Mesenchymal stem cell (in vitro differentiated cells and primary cell): ENCODE data around the gene SAMD4A.

Experiments used
- DNase-seq: peaks from one replicate; pipeline ENCODE4 v3.0.0-alpha.2; 2013
- H2AFZ ChIP-seq: one replicate; pipeline ENCODE4 v1.6.1; 2013; ENCODE audit warnings: low read depth, mild to moderate bottlenecking, control low read depth, inconsistent platforms, low read length, moderate library complexity
- H2AK5ac ChIP-seq: 2 replicates; pipeline ENCODE4 v1.6.1; 2013; ENCODE audit warnings: low read length, moderate library complexity, mild to moderate bottlenecking, inconsistent platforms; ENCODE audit not compliant: severe bottlenecking
- H2BK120ac ChIP-seq: one replicate; pipeline ENCODE4 v1.6.1; 2013; ENCODE audit warnings: low read depth, mild to moderate bottlenecking, inconsistent platforms, low read length, moderate library complexity
- H2BK12ac ChIP-seq, 2 experiments: one replicate each; pipeline ENCODE4 v1.6.1; 2013; ENCODE audit warnings: inconsistent platforms in 2 of 2, low read length in 2 of 2, mild to moderate bottlenecking in 2 of 2, moderate library complexity in 2 of 2, control low read depth in 1 of 2
- H2BK15ac ChIP-seq: one replicate; pipeline ENCODE4 v1.6.1; 2013; ENCODE audit warnings: mild to moderate bottlenecking, low read depth, inconsistent platforms; ENCODE audit not compliant: poor library complexity, severe bottlenecking
- H2BK5ac ChIP-seq: 2 replicates; pipeline ENCODE4 v1.6.1; 2013; ENCODE audit warnings: low read depth, mild to moderate bottlenecking, low read length, control low read depth, inconsistent platforms; ENCODE audit not compliant: poor library complexity, severe bottlenecking
- H3K14ac ChIP-seq, 2 experiments: one replicate each; pipeline ENCODE4 v1.6.1; 2013; ENCODE audit warnings: inconsistent platforms in 2 of 2, low read length in 2 of 2, control low read depth in 1 of 2, mild to moderate bottlenecking in 1 of 2, moderate library complexity in 1 of 2
- H3K18ac ChIP-seq, 2 experiments: one replicate each; pipeline ENCODE4 v1.6.1; 2013; ENCODE audit warnings: inconsistent platforms in 2 of 2, low read length in 2 of 2, control low read depth in 1 of 2, low read depth in 1 of 2, mild to moderate bottlenecking in 1 of 2
- H3K23ac ChIP-seq, 2 experiments: one replicate each; pipeline ENCODE4 v1.6.1; 2013; ENCODE audit warnings: inconsistent platforms in 2 of 2, low read length in 2 of 2, mild to moderate bottlenecking in 2 of 2, moderate library complexity in 2 of 2, control low read depth in 1 of 2
- H3K27ac ChIP-seq: 2 replicates; pipeline ENCODE4 v1.5.1; 2013; ENCODE audit warnings: mild to moderate bottlenecking, moderate library complexity, low read length, control low read depth, inconsistent platforms; ENCODE audit not compliant: poor library complexity, severe bottlenecking
- H3K27me3 ChIP-seq, 2 experiments: 2 replicates each; pipeline versions ENCODE4 v1.6.1 to v1.7.0; 2013; ENCODE audit warnings: low read length in 2 of 2, mild to moderate bottlenecking in 2 of 2, moderate library complexity in 2 of 2, control low read depth in 1 of 2, inconsistent platforms in 1 of 2; ENCODE audit not compliant: control insufficient read depth in 1 of 2, insufficient read depth in 1 of 2
- H3K36me3 ChIP-seq, 2 experiments: 2 replicates each; pipeline versions ENCODE4 v1.6.1 to v1.7.0; 2013; ENCODE audit warnings: low read length in 2 of 2, control low read depth in 1 of 2, inconsistent platforms in 1 of 2, low read depth in 1 of 2, mild to moderate bottlenecking in 1 of 2; ENCODE audit not compliant: insufficient read depth in 2 of 2, control insufficient read depth in 1 of 2
- H3K4ac ChIP-seq, 2 experiments: one replicate each; pipeline ENCODE4 v1.6.1; 2013; ENCODE audit warnings: inconsistent platforms in 2 of 2, low read length in 2 of 2, mild to moderate bottlenecking in 2 of 2, moderate library complexity in 2 of 2, control low read depth in 1 of 2, low read depth in 1 of 2
- H3K4me1 ChIP-seq: 2 replicates; pipeline ENCODE4 v1.6.1; 2013; ENCODE audit warnings: low read depth, low read length, control low read depth; ENCODE audit not compliant: control insufficient read depth, insufficient read depth
- H3K4me2 ChIP-seq: 2 replicates; pipeline ENCODE4 v1.6.1; 2013; ENCODE audit warnings: low read length, mild to moderate bottlenecking, inconsistent platforms; ENCODE audit not compliant: poor library complexity, severe bottlenecking
- H3K4me3 ChIP-seq, 2 experiments: 2 replicates each; pipeline versions ENCODE4 v1.5.1 to v1.7.0; 2013; ENCODE audit warnings: low read length in 2 of 2, mild to moderate bottlenecking in 2 of 2, control low read depth in 1 of 2, low read depth in 1 of 2; ENCODE audit not compliant: insufficient read depth in 1 of 2
- H3K79me1 ChIP-seq: replicated peaks from 2 replicates; pipeline ENCODE4 v1.6.1; 2013; ENCODE audit warnings: mild to moderate bottlenecking, control low read depth, low read length, inconsistent platforms; ENCODE audit not compliant: poor library complexity, severe bottlenecking
- H3K9ac ChIP-seq: 2 replicates; pipeline ENCODE4 v1.7.0; 2013; ENCODE audit warnings: mild to moderate bottlenecking, low read length, moderate library complexity
- H3K9me3 ChIP-seq: 2 replicates; pipeline ENCODE4 v1.7.0; 2013; ENCODE audit warnings: mild to moderate bottlenecking, low read length; ENCODE audit not compliant: control insufficient read depth
- H4K8ac ChIP-seq: one replicate; pipeline ENCODE4 v1.6.1; 2013; ENCODE audit warnings: inconsistent platforms, mild to moderate bottlenecking, low read length, moderate library complexity
- H4K91ac ChIP-seq: one replicate; pipeline ENCODE4 v1.6.1; 2013; ENCODE audit warnings: mild to moderate bottlenecking, low read length, inconsistent platforms
- WGBS: methylation state at CpG from one replicate; pipeline ENCODE4 v1.1.7; 2013; ENCODE audit warnings: mixed read lengths; 5-methylcytosine and 5-hydroxymethylcytosine counted together

Gene SAMD4A

DNA sequence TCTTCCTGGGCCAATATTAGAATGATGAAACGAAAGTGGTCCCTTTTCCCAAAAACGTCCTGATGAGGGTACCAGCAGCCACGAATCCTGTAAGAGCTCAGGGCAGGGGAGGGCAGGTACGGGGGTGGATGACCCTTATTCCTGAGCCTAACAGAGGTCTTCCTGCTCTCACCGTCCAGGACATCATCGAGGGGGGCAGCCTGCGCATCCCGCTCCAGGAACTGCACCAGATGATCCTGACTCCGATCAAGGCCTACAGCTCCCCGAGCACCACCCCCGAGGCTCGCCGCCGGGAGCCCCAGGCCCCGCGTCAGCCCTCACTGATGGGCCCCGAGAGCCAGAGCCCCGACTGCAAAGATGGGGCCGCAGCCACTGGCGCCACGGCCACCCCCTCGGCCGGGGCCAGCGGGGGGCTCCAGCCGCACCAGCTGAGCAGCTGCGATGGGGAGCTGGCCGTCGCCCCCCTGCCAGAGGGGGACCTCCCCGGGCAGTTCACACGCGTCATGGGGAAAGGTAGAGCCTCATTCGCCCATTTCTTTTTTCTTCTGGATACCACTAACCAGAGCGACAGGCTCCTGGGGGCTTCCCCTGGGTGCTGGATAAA is 193.2 kb downstream of the SAMD4A start:
- 98% methylated on average over 29 of the region's 33 CpGs for WGBS
- Histone ChIP-seq H2BK15ac (no peak overlapping the region), H3K18ac (no peak overlapping the region), H4K91ac (no peak overlapping the region), H3K4me1 (peaks cover 19% of the 10 kb centered on the region), H2BK120ac (no peak overlapping the region), H3K36me3 (peaks cover 54 to 70% of the 10 kb centered on the region in 2 experiments), H2BK12ac (no peak overlapping the region), H3K27ac (no peak overlapping the region), H3K4me2 (no peak overlapping the region), H2AK5ac (no peak overlapping the region), H2BK5ac (no peak overlapping the region), H3K9ac (no peak overlapping the region), H3K79me1 (peaks cover 13% of the 10 kb centered on the region), H2AFZ (no peak overlapping the region), H4K8ac (no peak overlapping the region), H3K27me3 (no peaks in the 10 kb centered on the region), H3K4me3 (no peak overlapping the region), H3K4ac (no peak overlapping the region), H3K14ac (no peak overlapping the region), H3K9me3 (no peaks in the 10 kb centered on the region), H3K23ac (no peak overlapping the region)
- DNase-seq, result no peak

GRCh38 chr14:54760866-54761575 is 194.1 kb downstream of the SAMD4A start:
- Histone ChIP-seq H3K79me1 (peaks cover 11% of the 10 kb centered on the region), H2BK120ac (no peak overlapping the region), H3K4me3 (no peak overlapping the region), H3K23ac (no peak overlapping the region), H2AFZ (no peak overlapping the region), H2AK5ac (no peak overlapping the region), H3K27ac (no peak overlapping the region), H3K18ac (no peak overlapping the region), H4K8ac (no peak overlapping the region), H3K4me1 (peaks cover 19% of the 10 kb centered on the region), H3K9me3 (no peaks in the 10 kb centered on the region), H2BK12ac (no peak overlapping the region), H3K4me2 (no peak overlapping the region), H2BK5ac (no peak overlapping the region), H4K91ac (no peak overlapping the region), H3K27me3 (no peaks in the 10 kb centered on the region), H3K4ac (no peak overlapping the region), H2BK15ac (no peak overlapping the region), H3K36me3 (peaks cover 58 to 69% of the 10 kb centered on the region in 2 experiments), H3K14ac (no peak overlapping the region), H3K9ac (no peak overlapping the region)
- no peak for DNase-seq
- WGBS, result 94% methylated on average over 11 of the region's 11 CpGs

DNA sequence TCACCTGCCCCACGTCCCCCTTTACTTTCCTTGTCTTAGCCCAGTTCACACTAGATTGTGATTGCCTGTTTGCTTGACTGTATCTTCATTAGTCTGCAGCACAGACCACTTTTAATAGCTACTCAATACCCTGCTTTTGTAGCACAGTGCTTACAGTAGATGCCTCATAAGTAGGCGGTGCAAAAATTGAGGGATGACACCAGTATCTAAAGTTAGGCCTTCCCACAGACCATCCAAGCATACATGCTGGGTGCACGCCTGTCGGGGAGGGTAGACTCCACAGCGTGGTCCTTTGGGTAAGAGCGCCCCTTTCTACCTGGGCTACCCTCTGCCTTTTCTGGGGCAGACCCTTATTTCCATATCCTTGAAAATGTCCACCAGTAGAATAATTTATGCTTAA is 194.9 kb downstream of the SAMD4A start:
- H3K79me1 ChIP-seq, result peaks cover 11% of the 10 kb centered on the region
- no peak for DNase-seq
- H3K18ac ChIP-seq, result no peak overlapping the region
- no peak overlapping the region for H3K4me2 ChIP-seq
- H2BK5ac ChIP-seq, result no peak overlapping the region
- H3K9me3 ChIP-seq, result no peaks in the 10 kb centered on the region
- 96% methylated on average over 4 of the region's 6 CpGs for WGBS
- H3K4ac ChIP-seq, result no peak overlapping the region
- H4K91ac ChIP-seq, result no peak overlapping the region
- H4K8ac ChIP-seq, result no peak overlapping the region
- H3K4me3 ChIP-seq, result no peak overlapping the region
- H2AFZ ChIP-seq, result no peak overlapping the region
- no peak overlapping the region for H3K14ac ChIP-seq
- H3K9ac ChIP-seq, result no peak overlapping the region
- H2BK120ac ChIP-seq, result no peak overlapping the region
- H2BK15ac ChIP-seq, result no peak overlapping the region
- H2AK5ac ChIP-seq, result no peak overlapping the region
- peaks cover 12% of the 10 kb centered on the region for H3K4me1 ChIP-seq
- H3K23ac ChIP-seq, result no peak overlapping the region
- no peaks in the 10 kb centered on the region for H3K27me3 ChIP-seq
- peaks cover 67 to 69% of the 10 kb centered on the region in 2 experiments for H3K36me3 ChIP-seq
- H3K27ac ChIP-seq, result no peak overlapping the region
- H2BK12ac ChIP-seq, result no peak overlapping the region

- no peak overlapping the region for H3K27ac ChIP-seq
- no peak overlapping the region for H2BK5ac ChIP-seq
- H3K9me3 ChIP-seq, result no peaks in the 10 kb centered on the region
- no peak overlapping the region for H3K23ac ChIP-seq
- WGBS, result 90% methylated on average over 5 of the region's 5 CpGs
- peaks cover 68 to 71% of the 10 kb centered on the region in 2 experiments for H3K36me3 ChIP-seq
- no peaks in the 10 kb centered on the region for H3K27me3 ChIP-seq
- H3K4me1 ChIP-seq, result peaks cover 12% of the 10 kb centered on the region
- no peak overlapping the region for H2AFZ ChIP-seq
- H3K14ac ChIP-seq, result no peak overlapping the region
- H2BK120ac ChIP-seq, result no peak overlapping the region
- no peak overlapping the region for H2BK12ac ChIP-seq
- no peak overlapping the region for H2AK5ac ChIP-seq
- H3K9ac ChIP-seq, result no peak overlapping the region
- H2BK15ac ChIP-seq, result no peak overlapping the region
- no peak overlapping the region for H4K91ac ChIP-seq
- no peak overlapping the region for H3K4ac ChIP-seq
- no peak for DNase-seq
- no peak overlapping the region for H3K18ac ChIP-seq
- H3K4me3 ChIP-seq, result no peak overlapping the region
- peaks cover 11% of the 10 kb centered on the region for H3K79me1 ChIP-seq
- H3K4me2 ChIP-seq, result no peak overlapping the region
- H4K8ac ChIP-seq, result no peak overlapping the region
Observed at GRCh38 chr14:54762296-54762695, 195.4 kb downstream of the SAMD4A start.
